ENCODE data around the gene THOC3.
"Not testable (repeated sequence)": the region's sequence is repeated elsewhere in the genome, so short reads cannot be mapped to it uniquely, and the experiment has no call there.

The THOC3 gene

GRCh38 chr5:175962329-175962728 lies 5.8 kb downstream of the THOC3 start:
- H3K36me3 ChIP-seq; H3K27ac ChIP-seq; H3K9me3 ChIP-seq (ENCODE audit: severe bottlenecking); DNase-seq; H3K4me3 ChIP-seq (ENCODE audit: low read depth, low read length); H3K27me3 ChIP-seq (ENCODE audit: insufficient read depth, low read depth, severe bottlenecking): not testable (repeated sequence)

DNA sequence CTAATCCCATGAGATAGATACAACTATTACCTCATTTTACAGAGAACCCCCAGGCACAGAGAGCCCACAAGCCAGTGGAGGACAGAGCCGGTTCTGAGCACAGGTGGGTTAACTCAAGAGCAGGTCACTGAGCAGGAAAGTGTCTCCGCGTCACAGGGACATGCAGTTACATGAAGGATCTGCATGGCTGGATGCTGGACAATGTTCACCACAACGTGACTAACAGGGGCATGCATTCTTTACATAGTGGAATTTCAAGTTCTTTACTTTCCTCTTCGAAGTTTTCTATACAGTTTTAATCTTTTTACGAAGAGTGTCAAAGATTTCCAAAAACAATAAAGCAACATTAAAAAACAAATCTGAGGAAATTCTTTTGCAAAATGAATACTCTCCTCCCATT lies 7.9 kb downstream of the THOC3 start:
- not testable (repeated sequence) for H3K36me3 ChIP-seq; H3K27me3 ChIP-seq (ENCODE audit: insufficient read depth, low read depth, severe bottlenecking); H3K9me3 ChIP-seq (ENCODE audit: severe bottlenecking); H3K27ac ChIP-seq; H3K4me3 ChIP-seq (ENCODE audit: low read depth, low read length)
- DNase-seq = peak; percentile 20

GRCh38 chr5:175958515-175958914 lies 9.6 kb downstream of the THOC3 start:
- not testable (repeated sequence) for H3K27ac ChIP-seq; DNase-seq; H3K27me3 ChIP-seq (ENCODE audit: insufficient read depth, low read depth, severe bottlenecking); H3K4me3 ChIP-seq (ENCODE audit: low read depth, low read length); H3K9me3 ChIP-seq (ENCODE audit: severe bottlenecking); H3K36me3 ChIP-seq

GRCh38 chr5:175954107-175954506 lies 14.0 kb downstream of the THOC3 start:
- H3K9me3 ChIP-seq (ENCODE audit: severe bottlenecking); H3K36me3 ChIP-seq; H3K27me3 ChIP-seq (ENCODE audit: insufficient read depth, low read depth, severe bottlenecking): not testable (repeated sequence)

DNA sequence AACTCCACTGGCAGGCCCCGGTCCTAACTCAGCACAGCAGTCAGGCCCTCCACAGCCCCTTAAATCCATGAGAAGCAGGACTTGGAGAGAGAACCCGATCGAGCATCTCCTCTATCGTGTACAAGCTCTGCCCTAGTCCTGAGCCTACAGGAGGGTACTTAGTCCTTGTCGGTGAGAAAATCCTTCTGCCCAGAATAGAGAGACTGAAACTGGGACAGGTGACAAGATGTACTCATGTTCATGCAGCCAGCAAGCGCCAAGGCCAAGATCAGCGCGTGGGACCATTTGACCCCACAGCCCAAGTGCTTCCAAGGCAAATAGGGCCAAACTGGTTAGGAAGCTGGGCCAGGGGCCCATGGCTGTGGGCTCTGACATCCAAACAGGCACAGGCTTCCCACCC lies 15.3 kb downstream of the THOC3 start:
- not testable (repeated sequence) for H3K27me3 ChIP-seq (ENCODE audit: insufficient read depth, low read depth, severe bottlenecking); H3K4me3 ChIP-seq (ENCODE audit: low read depth, low read length); H3K27ac ChIP-seq; H3K9me3 ChIP-seq (ENCODE audit: severe bottlenecking); DNase-seq; H3K36me3 ChIP-seq

More at GRCh38 chr5:175954107-175954506, 14.0 kb downstream of the THOC3 start:
- not testable (repeated sequence) for H3K27ac ChIP-seq; H3K4me3 ChIP-seq (ENCODE audit: low read depth, low read length)
- DNase-seq = peak; percentile 28

DNA sequence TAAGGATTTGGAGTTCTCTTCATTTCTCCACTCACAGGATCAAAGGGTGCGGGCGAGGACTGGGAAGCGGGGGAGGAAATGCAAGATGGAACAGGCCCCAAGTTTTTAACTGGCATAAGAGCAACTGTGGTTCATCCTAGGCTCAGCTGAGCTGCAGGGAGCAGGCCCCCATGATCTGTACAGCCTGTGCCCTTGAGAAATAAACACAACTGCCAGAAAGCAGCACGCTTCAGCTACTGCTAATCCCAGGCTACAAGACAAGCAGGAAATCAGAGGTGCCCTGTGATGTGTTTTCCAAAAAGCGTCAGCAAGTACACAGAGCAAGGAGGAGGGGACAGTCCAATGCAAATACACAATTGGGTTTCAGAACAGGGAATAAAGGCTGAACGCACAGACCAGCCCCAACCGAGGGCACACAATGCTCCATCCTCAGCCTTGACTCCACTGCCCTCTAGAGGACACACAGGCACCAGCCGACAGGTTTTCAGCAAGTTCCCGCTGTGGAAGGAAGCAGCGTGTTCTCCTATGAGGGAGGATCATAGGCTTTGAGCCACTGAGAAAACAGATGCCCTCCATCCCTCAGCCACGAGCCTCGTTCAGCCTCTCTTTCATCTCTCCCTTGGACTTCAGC lies 16.7 kb downstream of the THOC3 start:
- H3K9me3 ChIP-seq (ENCODE audit: severe bottlenecking); H3K4me3 ChIP-seq (ENCODE audit: low read depth, low read length); H3K36me3 ChIP-seq; H3K27ac ChIP-seq; H3K27me3 ChIP-seq (ENCODE audit: insufficient read depth, low read depth, severe bottlenecking): not testable (repeated sequence)
- DNase-seq = peak; percentile 21

DNA sequence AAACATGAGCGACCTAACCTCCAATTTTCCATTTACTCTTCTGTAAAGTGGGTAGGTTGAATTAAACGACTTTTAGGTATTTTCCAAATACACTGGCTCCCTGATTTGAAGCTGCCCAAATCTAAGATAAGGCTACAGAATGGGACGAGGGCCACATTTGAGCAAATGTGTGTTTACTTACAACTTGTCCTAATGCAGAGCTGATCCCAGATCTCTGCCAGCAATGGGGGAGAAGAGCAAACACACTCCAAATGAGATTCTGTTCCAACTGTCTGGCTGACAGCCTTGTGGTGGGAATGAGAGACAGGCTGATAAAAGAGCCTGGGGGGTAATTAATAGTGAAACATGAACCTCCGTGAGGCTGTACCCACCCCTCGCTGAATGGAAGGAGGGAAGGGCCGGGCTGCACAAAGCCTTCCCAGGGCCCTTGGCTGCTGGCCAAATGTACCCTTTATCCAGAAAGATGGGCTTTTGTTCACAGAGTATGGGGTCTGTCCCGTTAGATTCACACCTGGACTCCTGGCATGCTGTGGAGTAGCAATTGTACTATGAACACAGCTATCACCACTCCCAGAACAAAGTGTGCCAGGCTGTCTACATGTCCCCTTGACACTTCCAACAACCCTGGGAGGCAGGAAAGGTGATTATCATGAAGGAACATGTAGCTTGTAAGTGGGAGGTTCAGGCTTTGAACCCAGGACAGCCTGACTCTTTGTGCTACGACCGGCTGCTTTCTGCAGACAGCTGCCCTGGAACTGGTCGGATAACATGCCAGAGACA lies 19.6 kb downstream of the THOC3 start:
- H3K27ac ChIP-seq; H3K27me3 ChIP-seq (ENCODE audit: insufficient read depth, low read depth, severe bottlenecking); H3K9me3 ChIP-seq (ENCODE audit: severe bottlenecking); H3K4me3 ChIP-seq (ENCODE audit: low read depth, low read length); H3K36me3 ChIP-seq; DNase-seq: not testable (repeated sequence)

DNA sequence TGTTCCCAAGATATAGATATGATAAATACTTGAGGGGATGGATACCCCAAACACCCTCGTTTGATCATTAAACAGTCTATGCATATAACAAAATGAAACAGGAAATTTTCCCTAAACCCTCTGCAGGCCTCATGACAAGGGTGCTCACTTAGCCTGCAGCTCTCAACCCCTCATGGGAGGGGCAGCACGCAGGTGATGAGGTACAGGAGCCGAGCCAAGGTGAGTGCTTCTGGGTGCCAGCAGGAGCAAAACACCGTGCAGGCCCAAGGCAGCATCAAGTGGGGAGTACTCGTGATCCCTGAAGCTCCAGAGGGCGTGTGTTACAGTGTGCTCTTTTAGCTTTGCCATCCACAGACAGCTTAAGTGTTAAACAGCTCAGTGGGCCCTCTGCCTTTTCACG lies 24.9 kb downstream of the THOC3 start:
- H3K36me3 ChIP-seq; H3K27ac ChIP-seq; H3K4me3 ChIP-seq (ENCODE audit: low read depth, low read length); H3K9me3 ChIP-seq (ENCODE audit: severe bottlenecking); H3K27me3 ChIP-seq (ENCODE audit: insufficient read depth, low read depth, severe bottlenecking); DNase-seq: not testable (repeated sequence)

GRCh38 chr5:175940632-175941031 lies 27.5 kb downstream of the THOC3 start:
- H3K36me3 ChIP-seq; H3K27ac ChIP-seq; H3K4me3 ChIP-seq (ENCODE audit: low read depth, low read length); H3K27me3 ChIP-seq (ENCODE audit: insufficient read depth, low read depth, severe bottlenecking); DNase-seq; H3K9me3 ChIP-seq (ENCODE audit: severe bottlenecking): not testable (repeated sequence)

DNA sequence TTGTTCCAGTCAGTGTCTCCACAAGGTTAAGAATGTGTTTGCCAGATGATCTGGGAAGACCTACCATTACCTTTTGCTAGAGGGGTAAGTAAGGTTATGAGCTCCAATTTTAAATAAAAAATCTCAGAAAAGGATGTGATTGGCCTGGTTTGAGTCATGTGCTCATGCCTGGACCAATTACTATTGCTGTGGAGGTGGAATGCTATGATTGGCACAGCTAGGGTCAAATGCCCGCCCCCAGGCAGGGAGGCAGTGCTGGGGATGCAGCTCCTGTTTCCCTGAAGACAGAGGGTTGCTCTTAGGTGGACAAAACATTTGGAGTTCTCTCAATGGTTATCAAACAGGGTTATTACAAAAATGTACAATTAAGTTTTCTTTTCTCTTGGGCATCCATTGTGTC lies 29.6 kb downstream of the THOC3 start:
- DNase-seq; H3K4me3 ChIP-seq (ENCODE audit: low read depth, low read length); H3K27me3 ChIP-seq (ENCODE audit: insufficient read depth, low read depth, severe bottlenecking); H3K36me3 ChIP-seq; H3K27ac ChIP-seq; H3K9me3 ChIP-seq (ENCODE audit: severe bottlenecking): not testable (repeated sequence)

DNA sequence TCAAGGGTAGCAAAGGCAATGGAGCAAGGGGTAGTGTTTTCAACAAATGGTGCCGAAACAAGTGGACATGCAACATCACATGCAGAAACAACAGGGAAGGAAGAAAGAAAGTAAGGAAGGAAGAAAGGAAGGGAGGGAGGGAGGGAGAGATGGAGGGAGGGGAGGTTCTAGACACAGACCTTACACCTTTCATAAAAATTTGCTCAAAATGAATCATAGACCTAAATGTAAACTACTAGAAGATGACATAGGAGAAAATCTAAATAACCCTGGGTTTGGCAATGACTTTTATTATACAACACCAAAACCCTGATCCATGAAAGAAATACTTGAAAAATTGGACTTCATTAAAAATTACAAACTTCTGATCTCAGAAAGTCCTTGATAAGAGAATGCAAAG lies 39.4 kb downstream of the THOC3 start:
- H3K27me3 ChIP-seq (ENCODE audit: insufficient read depth, low read depth, severe bottlenecking); H3K4me3 ChIP-seq (ENCODE audit: low read depth, low read length); DNase-seq; H3K36me3 ChIP-seq; H3K27ac ChIP-seq; H3K9me3 ChIP-seq (ENCODE audit: severe bottlenecking): not testable (repeated sequence)

- H3K27ac ChIP-seq; H3K27me3 ChIP-seq (ENCODE audit: insufficient read depth, low read depth, severe bottlenecking); H3K36me3 ChIP-seq; DNase-seq; H3K9me3 ChIP-seq (ENCODE audit: severe bottlenecking); H3K4me3 ChIP-seq (ENCODE audit: low read depth, low read length): not testable (repeated sequence)
Measured at GRCh38 chr5:175925106-175925505, 43.0 kb downstream of the THOC3 start.
